B cell (primary cell): ENCODE results near the gene MAP1S.

Experiments used
- EZH2 ChIP-seq: IDR thresholded peaks from 2 replicates; pipeline ENCODE4 v1.6.1; 2012; ENCODE audit warnings: borderline replicate concordance, low read depth, mild to moderate bottlenecking, moderate library complexity, low read length; ENCODE audit not compliant: insufficient read depth, poor library complexity, severe bottlenecking
- TF ChIP-seq, protein P1 (sequence below): fragments of 200-600 bp; IDR thresholded peaks from one replicate; pipeline ENCODE4 v1.8.0; 2022; ENCODE audit warnings: antibody characterized with exemption, mild to moderate bottlenecking

DNA sequence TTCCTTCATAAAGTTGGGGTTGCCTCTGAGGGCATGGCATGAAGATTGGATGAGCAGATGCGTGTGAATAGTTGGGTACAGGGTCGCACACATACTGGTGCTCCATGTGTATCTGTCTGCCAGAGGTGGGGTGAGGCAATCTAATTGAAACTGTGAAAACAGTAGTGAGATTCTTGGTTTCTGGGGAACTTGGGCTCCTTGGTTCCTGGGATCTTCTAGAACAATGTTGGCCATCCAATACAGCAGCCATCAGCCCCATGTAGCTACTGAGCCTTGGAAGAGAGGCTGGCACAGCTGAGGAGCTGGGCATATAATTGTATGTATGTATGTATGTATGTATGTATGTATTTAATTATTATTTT lies 32.6 kb downstream of the MAP1S start:
- TF ChIP-seq EZH2, result no peak
- TF ChIP-seq, protein P1, sequence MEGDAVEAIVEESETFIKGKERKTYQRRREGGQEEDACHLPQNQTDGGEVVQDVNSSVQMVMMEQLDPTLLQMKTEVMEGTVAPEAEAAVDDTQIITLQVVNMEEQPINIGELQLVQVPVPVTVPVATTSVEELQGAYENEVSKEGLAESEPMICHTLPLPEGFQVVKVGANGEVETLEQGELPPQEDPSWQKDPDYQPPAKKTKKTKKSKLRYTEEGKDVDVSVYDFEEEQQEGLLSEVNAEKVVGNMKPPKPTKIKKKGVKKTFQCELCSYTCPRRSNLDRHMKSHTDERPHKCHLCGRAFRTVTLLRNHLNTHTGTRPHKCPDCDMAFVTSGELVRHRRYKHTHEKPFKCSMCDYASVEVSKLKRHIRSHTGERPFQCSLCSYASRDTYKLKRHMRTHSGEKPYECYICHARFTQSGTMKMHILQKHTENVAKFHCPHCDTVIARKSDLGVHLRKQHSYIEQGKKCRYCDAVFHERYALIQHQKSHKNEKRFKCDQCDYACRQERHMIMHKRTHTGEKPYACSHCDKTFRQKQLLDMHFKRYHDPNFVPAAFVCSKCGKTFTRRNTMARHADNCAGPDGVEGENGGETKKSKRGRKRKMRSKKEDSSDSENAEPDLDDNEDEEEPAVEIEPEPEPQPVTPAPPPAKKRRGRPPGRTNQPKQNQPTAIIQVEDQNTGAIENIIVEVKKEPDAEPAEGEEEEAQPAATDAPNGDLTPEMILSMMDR, result no peak
